Limb (tissue), 2 donors: Measurements from ENCODE around the gene FPGS.
A peak's percentile ranks its signal among the peaks of the same experiment; 100 is the strongest.
"Not testable (repeated sequence)": the region's sequence is repeated elsewhere in the genome, so short reads cannot be mapped to it uniquely, and the experiment has no call there.

Source experiments
- DNase-seq, 2 donors: peaks; one replicate each; pipeline ENCODE4 v3.0.0-alpha.2; 2016; ENCODE audit errors: extremely low spot score in 2 of 2

FPGS gene

DNA sequence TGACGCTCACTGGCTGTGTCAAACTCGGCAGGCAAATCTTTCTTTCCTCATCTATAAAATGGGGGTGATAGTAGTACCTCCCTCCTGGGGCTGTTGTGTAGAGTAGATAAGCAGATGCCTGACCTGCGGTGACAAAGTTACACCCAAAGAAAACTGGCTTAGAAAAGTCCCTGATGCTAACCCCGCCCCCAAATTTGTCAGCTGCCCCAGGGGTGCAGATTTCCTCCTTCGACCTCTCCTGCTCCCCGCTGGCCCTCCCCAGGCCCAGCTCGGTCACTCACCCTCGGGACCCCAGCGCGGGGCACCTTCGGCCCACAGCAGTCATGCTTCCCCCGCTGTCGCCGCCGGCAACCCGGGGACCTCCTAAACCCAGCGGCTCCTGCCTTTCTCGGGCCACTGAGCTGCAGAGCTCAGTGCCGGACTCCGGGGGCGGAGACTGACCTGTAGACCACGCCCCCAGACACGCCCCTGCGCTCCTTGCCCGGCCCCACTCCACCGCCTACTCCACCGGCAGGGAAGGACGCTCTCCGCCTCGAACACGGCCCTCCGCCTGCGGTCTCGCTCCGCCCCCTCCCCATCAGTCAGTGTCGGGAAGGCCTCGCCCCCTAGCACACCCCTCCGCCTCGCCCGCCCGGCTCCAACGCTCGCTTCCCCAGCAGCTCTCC, 31.6 kb upstream of the FPGS start:
- DNase-seq, result peak; percentile 97 to 99

DNA sequence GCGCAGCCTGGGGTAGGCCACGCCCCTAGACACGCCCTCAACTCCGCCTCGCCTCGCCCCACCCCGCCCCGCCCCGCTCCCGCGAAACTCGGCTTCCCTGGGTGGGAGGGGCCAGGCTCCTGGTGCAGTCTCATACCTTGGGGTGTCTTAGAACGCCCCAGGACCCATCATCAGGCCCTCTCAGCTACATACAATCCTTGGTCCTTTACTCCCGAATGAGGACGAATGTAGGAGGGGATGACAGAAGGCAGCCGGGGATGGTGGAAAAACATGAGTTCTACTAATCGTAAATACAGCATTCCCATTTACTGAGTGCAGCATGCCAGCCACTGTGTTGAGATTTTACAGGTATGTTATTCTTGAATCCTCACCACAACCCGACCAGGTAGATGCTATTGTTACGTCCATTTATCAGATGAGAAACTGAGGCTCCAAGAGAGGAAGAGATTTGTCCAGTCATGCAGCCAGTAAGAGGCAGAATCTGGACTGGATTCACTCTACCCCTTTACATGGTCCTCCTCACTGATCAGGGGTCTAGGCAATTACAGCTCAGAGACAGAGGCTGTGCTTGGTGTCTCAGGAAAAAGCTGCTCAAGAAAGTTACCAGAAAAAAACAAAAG, 31.0 kb upstream of the FPGS start:
- no peak for DNase-seq

DNA sequence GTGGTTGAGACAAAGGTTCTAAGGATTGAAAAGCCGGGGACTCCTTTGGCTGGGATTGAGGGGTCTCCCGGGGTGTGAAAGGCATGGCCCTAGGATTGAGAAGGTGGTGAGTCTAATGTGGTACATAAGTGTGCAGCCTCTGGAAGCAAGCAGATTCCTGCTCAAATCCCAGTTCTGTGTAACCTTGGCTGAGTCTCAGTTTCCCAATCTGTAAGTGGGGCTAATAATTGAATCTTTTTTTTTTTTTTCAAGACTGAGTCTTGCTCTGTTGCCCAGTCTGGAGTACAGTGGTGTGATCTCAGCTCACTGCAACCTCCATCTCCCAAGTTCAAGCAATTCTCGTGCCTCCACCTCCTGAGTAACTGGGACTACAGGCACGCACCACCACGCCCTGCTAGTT, 30.1 kb upstream of the FPGS start:
- no peak for DNase-seq

DNA sequence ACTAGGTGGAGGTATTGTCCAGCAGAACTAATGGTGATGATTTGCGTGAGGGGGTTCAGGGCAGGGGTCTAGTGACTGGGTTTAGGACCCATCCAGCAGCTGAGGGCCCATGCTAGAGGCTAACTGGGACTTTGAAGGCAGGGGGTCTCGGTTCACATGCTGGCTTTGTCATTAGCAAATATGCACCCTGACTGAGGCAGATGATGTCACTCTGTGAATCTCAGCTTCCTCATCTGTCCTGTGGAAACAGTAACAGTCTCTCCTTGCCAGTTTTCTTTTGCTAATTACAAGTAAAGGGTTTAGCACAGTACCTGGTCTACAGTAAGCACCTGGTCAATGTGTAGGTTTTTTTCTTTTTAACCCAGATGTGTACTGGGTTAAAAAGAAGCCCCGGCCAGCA, 29.4 kb upstream of the FPGS start:
- no peak for DNase-seq

DNA sequence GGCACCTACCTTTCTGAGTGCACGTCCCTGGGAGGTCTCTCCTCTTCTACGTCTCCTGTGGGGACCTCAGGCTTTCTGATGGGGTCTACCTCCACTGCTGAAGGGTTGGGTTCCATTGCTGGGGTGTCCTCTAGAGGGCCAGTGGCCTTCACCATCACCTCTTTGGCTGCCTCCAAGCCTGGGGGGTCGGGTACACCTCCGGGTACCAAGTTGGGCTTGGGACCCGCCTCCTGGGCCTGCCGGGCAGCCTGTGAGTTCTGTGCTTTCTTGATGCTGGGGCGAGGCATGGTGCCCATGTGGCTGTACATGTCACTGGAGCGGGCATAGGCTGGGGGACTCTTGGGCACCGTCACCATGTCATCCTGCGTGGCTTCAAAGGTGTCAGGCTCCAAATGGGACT, 28.7 kb upstream of the FPGS start:
- no peak for DNase-seq

DNA sequence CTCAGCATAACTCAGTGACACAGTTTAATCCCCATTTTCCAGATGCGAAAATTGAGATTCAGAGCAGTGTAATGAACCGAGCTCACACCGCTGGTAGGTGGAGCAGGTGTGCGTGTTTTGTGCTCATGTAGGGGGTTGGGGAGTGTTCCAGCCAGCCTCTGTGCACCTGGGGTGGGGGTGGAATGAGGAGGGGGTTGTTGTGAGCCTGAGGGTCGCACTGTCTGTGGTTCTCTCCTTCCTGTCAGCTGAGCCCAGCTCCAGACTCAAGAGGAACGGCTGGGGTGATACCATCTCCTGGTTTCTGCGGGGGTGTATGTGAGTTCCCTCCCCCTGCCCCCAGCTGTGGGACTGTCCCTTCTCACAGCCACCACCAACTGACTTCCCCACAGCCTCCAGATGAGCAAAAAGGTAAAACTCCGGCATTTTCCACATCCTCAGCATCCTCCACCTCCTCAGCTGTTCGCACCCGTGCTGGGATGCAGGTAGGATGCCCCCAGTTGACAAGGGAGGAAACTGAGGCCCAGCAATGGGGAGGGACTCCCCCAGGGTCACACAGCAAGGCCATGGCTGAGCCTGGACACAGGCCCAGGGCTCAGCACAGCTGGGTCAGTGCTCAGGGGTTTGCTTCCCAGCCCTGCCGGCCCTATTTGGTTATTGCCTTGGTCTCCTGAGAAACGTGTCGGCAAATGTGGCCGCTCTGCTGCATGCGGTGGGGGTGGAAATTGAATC, 26.3 kb upstream of the FPGS start:
- no peak for DNase-seq

DNA sequence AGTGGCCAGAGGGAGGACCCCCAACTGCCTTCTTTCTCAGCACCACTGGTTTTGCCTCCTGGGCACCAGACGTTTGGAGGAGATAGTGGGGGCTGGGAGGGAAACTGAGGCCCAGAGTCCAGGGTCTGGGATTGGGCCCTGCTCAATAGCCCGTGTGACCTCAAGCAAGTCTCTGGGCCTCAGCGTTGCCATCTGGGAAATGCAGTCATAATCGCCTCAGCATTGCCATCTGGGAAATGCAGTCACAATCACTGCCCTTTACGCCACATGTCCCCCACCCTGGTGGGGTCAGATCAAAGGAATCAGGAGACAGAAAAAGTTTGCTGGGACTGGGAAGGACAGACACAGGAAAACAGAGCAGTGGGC, 25.8 kb upstream of the FPGS start:
- DNase-seq, result no peak

DNA sequence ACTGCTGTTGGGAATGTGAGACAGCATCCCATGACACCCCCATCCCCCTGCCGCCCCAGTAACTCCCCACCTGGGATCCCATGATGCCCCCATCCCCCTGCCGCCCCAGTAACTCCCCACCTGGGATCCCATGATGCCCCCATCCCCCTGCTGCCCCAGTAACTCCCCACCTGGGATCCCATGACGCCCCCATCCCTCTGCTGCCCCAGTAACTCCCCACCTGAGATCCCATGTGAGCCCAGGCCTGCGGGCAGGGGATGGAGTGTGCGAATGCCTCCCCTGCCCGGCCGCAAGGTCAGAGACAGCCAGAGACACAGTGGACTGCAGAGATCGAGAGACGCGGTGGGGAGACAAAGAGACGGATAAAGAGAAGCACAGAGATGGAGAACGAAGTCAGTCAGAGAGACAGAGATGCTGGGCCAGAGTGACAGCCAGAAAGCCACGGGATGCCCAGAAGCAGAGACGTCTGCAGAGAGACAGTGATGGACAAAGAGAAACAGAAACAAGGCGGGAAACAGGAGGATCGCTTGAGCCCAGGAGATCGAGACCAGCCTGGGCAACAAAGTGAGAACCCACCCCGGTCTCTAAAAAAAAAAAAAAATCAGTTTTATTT, 25.2 kb upstream of the FPGS start:
- no peak for DNase-seq

DNA sequence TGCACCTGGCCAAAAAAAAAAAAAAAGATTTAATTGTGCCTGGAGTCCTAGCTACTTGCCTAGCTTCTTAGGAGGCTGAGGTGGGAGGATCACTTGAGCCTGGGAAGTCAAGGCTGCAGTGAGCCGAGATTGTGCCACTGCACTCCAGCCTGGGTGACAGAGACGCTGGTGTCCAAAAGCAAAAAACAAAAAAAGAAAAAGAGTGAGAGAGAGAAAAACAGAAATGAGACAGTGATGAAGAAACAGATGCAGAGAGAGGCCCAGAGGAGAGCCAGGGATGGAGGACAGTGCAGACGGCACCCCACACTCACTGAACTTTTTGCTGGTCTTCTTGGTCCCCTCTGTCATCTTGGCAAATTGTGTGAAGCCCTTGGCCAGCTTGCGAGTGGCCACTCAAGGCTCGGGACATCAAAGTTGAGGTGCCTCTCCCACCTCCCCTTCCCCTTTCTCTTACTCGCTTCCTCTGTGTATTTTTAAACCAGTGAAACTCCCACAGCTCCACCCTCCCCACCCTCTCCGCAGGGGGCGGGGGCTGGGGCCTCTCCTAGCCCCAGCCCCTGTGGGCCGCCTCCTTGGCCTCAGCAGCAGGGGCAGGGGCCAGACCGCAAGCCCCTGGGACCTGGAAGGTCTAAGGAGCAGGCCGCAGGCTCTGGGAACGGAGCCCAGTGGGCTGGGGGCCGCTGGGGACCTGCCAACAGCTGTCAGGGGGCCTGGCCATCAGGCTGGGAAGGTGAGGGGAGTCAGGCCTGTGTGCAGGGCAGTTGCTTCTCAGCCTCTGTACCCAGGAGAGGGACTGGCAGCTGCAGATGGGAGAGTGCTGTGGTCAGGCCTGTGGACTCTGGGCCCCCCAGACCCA, 24.2 kb upstream of the FPGS start, which contains the start of gene SH2D3C:
Gene SH2D3C, minus strand, starts transcription at position 387 of the 856 bp plus-strand sequence. Its CDS starts 39 bp downstream, at position 348.
- no peak for DNase-seq

DNA sequence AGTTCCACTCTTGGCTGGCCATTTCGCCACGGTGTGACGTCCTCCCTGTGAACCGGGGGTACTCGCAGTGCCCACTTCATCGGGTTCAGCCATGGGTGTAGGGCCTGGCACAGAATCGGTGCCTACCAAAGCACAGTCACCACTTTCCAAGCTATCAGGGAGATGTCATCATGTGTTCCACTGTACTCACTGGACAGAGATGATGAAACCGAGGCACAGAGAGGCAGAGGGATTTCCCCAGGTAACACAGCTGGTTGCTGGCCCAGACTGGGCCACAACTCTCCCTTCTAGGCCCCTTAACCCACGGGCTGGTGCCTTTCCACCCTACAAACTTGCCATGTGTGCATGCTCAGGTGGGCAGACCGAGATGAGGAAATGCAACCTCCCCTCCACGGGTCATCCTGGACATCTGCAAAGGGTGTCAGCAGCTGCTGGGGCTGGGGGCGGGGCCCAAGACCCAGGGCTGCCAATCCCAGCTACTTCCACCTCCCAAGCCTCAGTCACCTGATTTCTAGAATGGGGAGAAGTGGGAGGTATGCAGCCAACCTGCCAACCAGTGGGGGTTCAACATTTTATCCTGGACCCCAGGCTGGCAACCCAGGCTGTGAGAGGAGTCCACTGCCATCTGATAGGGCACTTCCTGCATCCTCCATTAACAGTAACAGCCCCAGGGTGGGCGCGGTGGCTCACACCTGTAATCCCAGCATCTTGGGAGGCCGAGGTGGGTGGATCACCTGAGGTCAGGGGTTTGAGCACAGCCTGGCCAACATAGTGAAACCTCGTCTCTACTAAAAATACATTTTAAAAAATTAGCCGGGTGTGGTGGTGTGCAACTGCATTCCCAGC, 23.3 kb upstream of the FPGS start:
- no peak for DNase-seq

DNA sequence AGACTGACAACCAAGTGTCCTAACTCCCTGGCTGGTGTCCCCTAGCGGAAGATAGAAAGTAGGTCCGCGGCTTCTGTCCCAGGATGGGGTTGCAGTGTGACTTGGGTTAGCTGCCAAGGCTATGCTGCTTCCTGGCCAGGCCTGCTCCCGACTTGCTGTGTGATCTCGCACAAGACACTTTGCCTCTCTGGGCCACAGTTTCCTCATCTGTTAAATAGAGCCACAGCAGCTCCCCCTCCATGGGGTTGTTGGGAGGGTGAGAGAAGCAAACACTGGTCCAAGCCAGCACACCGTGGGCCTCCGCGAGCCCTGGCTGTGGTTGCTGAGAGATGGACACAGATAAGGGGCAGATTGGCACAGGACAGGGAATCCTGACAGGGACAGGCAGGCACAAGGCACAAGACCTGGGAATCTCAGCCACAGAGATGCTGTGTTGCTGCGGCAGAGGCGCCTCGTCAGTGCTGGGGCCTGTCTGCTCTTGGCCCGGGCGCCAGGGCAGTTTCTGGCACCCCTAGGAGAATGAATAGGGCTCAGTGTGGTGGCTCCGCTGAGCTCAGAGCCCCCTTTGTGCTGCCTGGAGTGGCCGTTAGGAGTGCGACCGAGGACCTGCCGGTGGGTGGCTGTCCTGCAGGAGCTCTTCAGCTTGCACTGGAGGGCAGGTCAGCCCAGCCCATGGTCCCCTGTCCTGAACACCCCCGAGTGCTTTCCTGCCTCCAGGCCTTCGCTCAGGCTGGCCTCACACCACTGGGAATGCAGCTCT, 22.4 kb upstream of the FPGS start:
- DNase-seq, result no peak

DNA sequence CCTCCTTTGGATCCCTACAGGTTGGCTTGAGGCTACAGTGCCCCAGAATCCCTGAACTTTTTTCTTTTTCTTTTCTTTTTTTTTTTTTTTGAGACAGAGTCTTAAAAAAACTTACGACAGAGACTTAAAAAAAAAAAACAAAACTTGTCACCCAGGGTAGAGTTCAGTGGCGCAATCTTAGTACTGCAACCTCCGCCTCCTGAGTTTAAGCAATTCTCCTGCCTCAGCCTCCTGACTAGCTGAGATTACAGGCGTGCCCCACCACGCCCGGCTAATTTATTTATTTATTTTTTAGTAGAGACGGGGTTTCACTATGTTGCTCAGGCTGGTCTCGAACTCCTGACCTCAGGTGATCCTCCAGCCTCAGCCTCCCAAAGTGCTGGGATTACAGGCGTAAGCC, 21.8 kb upstream of the FPGS start:
- DNase-seq, result not testable (repeated sequence)

DNA sequence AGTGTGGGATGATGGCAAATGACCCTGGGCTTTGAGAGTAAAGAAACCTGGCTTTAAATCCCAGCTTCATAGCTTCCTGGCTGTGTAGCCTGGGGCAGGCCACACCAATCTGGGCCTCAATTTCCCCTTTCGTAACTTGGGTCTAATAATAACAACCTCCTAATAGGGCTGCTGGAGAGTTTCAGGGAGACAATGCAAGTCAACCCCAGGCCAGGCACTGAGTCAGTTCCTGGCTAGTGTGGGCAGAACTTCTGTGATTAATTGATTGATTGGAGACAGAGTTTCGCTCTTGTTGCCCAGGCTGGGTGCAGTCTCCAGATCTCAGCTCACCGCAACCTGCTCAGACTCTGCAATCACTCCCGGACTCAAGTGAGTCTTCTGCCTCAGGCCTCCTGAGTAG, 20.9 kb upstream of the FPGS start:
- no peak for DNase-seq

DNA sequence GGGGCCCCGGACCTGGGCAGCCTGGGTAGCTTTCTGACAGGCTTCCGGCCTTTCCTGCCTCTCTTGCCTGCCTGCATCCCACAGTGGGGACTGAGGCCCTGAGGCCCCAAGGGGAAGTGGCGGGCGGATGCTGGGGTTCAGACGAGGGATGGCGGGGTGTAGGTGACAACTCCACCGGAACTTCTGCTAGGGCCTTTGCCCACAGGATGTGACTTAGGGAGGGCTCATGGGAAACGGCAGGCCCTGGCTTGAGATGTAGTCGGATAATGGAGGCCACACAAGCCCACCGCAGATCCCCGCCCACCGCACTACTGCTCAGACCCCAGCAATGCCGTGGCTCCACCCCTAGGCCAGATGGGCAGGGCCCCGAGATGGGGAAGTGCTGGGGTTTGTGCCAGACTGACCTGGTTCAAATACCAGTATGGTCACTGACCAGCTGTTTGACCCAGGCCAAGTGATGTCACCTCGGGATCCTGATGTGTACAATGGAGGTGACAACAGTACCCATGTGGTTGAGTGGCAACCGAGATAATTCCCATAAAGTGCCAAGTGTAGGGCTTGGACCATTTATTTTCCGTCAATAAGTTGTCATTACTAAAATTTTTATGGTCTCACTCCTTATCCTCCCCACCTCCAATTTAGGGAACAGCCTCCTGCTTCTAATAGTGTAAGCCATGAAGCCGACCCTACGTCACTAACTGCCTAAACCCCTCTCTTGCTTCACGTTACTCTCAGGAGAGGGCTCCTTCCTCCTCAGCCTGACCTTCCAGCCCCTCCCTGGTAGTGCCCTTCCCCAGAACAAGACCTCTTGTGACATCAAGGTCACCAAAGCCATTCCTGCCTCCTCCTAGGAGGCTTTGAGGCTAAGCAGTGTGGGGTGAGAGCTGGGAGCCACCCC, 19.3 kb upstream of the FPGS start:
- DNase-seq, result no peak

DNA sequence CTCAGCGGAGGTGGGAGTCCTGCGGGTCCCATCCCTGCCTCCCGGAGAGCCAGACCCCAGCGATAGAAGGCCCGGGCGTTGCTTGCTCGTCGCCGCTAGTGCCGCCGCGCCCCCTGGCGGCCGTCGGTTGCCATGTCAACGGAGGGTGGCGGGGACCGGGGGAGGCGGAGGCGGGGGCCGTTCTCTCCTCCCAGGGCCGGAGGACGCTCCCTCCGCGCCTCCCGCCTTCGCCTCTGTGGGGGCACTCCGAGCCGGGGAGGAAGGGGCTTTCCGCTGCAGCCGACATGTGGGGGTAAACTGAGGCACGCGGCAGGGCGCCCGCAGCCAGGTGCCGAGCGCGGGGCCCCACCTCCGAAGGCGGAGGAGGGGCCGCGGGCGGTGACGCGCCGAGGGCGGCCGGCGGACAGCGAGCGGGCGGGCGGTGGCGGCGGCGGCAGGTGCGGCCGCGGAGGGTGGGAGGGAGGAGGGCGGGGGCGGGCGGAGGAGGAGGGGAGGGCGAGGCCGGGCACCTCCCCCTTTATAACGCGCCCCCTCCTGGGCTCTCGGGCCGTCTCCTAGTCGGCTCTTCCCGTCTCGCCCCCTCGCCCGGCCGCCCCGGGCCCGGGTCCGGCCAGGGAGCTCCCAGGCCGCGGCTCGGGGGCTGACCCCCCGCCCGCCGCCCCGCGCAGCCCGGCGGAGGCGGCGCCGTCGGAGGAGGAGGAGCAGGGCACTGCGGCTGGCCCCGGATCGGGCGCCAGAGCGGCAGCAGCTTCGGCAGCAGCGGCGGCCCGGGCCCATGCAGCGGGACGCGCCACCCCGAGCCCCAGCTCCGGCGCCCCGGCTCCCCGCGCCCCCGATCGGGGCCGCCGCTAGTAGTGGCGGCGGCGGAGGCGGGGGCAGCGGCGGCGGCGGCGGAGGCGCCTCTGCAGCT, 17.4 kb upstream of the FPGS start:
- peak; percentile 83 to 96 for DNase-seq

DNA sequence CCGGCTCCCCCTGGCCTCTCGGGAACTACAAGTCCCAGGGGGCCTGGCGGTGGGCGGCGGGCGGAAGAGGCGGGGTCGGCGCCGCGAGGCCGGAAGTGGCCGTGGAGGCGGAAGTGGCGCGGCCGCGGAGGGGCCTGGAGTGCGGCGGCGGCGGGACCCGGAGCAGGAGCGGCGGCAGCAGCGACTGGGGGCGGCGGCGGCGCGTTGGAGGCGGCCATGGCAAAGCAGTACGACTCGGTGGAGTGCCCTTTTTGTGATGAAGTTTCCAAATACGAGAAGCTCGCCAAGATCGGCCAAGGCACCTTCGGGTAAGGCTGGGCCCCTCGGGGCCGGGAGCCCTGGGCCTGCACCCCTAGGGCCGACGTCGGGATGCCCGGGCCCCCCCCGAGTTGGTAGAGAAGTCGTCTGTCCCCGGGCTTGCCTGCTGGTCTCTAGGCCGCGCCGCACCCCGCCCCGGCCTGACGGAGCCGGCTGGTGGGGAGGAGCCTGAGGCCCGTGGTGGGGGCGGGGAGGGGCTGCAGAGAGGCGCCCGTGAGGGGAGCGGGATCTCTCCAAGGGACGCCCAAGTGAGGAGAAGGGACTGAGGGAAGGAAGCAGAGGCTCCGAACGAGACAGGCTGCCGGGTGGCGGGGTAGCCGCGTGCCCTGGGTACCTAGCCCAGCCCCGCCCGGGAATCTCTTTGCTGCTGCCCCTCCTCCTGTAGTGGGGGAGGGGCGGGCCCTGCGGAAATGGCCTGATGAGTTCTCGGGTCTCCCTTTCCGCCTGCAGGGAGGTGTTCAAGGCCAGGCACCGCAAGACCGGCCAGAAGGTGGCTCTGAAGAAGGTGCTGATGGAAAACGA, 16.5 kb upstream of the FPGS start, which contains the start of gene CDK9:
Gene CDK9, plus strand, starts transcription at position 102 of the 840 bp plus-strand sequence. Its CDS starts 115 bp downstream, at position 217.
- DNase-seq, result peak; percentile 79 to 97

DNA sequence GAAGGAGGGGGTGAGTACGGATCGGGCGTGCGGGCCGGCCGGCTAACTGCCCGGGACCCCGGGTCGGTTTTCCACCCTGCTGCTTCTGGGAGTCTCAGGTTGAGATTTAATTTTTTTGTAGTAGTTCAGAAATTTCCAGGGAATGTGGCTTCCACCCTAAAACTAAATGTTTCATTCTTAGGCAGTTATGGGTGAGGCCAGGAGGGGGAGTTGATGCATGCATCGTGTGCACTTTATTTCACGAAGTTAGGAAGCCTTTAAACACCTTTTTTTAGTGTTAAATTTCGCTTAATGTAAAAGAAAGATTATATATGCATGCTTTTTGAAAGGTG, 15.9 kb upstream of the FPGS start:
- DNase-seq, result no peak
